SK-N-SH treated with all-trans-retinoic acid at 6 μM for 48 hours (cell line): ENCODE results near the gene HS3ST5.
A peak's percentile ranks its signal among the peaks of the same experiment; 100 is the strongest.
"Not testable (repeated sequence)": the region's sequence is repeated elsewhere in the genome, so short reads cannot be mapped to it uniquely, and the experiment has no call there.

ENCODE experiments used
- ATAC-seq: fragments of 200-7000 bp; cut with Tn5 transposase; 3 replicates; pipeline ENCODE4 v1.9.1; 2020; ENCODE audit warnings: mild to moderate bottlenecking, moderate library complexity
- BACH2 ChIP-seq: fragments of 250-450 bp; sonication (Bioruptor Pico); IDR thresholded peaks from 2 replicates; pipeline ENCODE4 v1.9.0; 2021; ENCODE audit warnings: mild to moderate bottlenecking, borderline replicate concordance
- CSDC2 ChIP-seq: fragments of 250-450 bp; sonication (Bioruptor Pico); IDR thresholded peaks from 2 replicates; pipeline ENCODE4 v1.5.0; 2020; ENCODE audit warnings: mild to moderate bottlenecking, moderate library complexity
- CSRNP3 ChIP-seq: fragments of 250-450 bp; sonication (Bioruptor Pico); IDR thresholded peaks from 2 replicates; pipeline ENCODE4 v1.5.1; 2021; ENCODE audit warnings: mild to moderate bottlenecking, moderate library complexity
- ESRRG ChIP-seq: fragments of 250-450 bp; sonication (Bioruptor Pico); IDR thresholded peaks from 2 replicates; pipeline ENCODE4 v1.6.1; 2021; ENCODE audit warnings: mild to moderate bottlenecking
- GLIS3 ChIP-seq: fragments of 250-450 bp; sonication (Bioruptor Pico); IDR thresholded peaks from 2 replicates; pipeline ENCODE4 v1.5.0; 2020; ENCODE audit warnings: mild to moderate bottlenecking, moderate library complexity
- ISL1 ChIP-seq: fragments of 250-450 bp; sonication (Bioruptor Pico); IDR thresholded peaks from 2 replicates; pipeline ENCODE4 v2.1.2; 2022; ENCODE audit warnings: mild to moderate bottlenecking, moderate library complexity
- PPARA ChIP-seq: fragments of 250-450 bp; sonication (Bioruptor Pico); IDR thresholded peaks from 2 replicates; pipeline ENCODE4 v1.5.0; 2020; ENCODE audit warnings: mild to moderate bottlenecking, borderline replicate concordance
- RARB ChIP-seq: fragments of 250-450 bp; sonication (Bioruptor Pico); IDR thresholded peaks from 2 replicates; pipeline ENCODE4 v1.8.0; 2021; ENCODE audit warnings: mild to moderate bottlenecking, moderate library complexity
- SNAI2 ChIP-seq: fragments of 250-450 bp; sonication (Bioruptor Pico); IDR thresholded peaks from 2 replicates; pipeline ENCODE4 v1.5.0; 2020; ENCODE audit warnings: mild to moderate bottlenecking, moderate library complexity
- TCF4 ChIP-seq: fragments of 250-450 bp; sonication (Bioruptor Pico); IDR thresholded peaks from 2 replicates; pipeline ENCODE4 v1.8.0; 2021; ENCODE audit warnings: mild to moderate bottlenecking, moderate library complexity, borderline replicate concordance
- ZC3H10 ChIP-seq: fragments of 250-450 bp; sonication (Bioruptor Pico); IDR thresholded peaks from 2 replicates; pipeline ENCODE4 v1.5.1; 2021; ENCODE audit warnings: mild to moderate bottlenecking, moderate library complexity
- ZFP3 ChIP-seq: fragments of 250-450 bp; sonication (Bioruptor Pico); IDR thresholded peaks from 2 replicates; pipeline ENCODE4 v1.5.0; 2020; ENCODE audit warnings: mild to moderate bottlenecking, moderate library complexity
- ZNF565 ChIP-seq: fragments of 450-650 bp; formaldehyde crosslinking; conservative IDR thresholded peaks from 2 replicates; pipeline ENCODE4 v1.5.0; 2020; ENCODE audit warnings: low read depth, mild to moderate bottlenecking, moderate library complexity
- ZNF8 ChIP-seq: fragments of 450-650 bp; formaldehyde crosslinking; IDR thresholded peaks from 2 replicates; pipeline ENCODE4 v1.5.0; 2020; ENCODE audit warnings: mild to moderate bottlenecking, moderate library complexity
- TF ChIP-seq, protein P1 (sequence below): fragments of 250-450 bp; sonication (Bioruptor Pico); IDR thresholded peaks from 2 replicates; pipeline ENCODE4 v1.5.0; 2020; ENCODE audit warnings: mild to moderate bottlenecking, moderate library complexity
- TF ChIP-seq, protein P2 (sequence below): fragments of 250-450 bp; sonication (Bioruptor Pico); IDR thresholded peaks from 2 replicates; pipeline ENCODE4 v1.5.1; 2020; ENCODE audit warnings: low read depth, mild to moderate bottlenecking, moderate library complexity
- TF ChIP-seq, protein P3 (sequence below): fragments of 250-450 bp; sonication (Bioruptor Pico); IDR thresholded peaks from 2 replicates; pipeline ENCODE4 v1.8.0; 2020; ENCODE audit warnings: mild to moderate bottlenecking, moderate library complexity, borderline replicate concordance
- TF ChIP-seq, protein P4 (sequence below): fragments of 250-450 bp; sonication (Bioruptor Pico); IDR thresholded peaks from 2 replicates; pipeline ENCODE4 v1.8.0; 2021; ENCODE audit warnings: low read depth, mild to moderate bottlenecking, moderate library complexity, borderline replicate concordance

Gene HS3ST5

DNA sequence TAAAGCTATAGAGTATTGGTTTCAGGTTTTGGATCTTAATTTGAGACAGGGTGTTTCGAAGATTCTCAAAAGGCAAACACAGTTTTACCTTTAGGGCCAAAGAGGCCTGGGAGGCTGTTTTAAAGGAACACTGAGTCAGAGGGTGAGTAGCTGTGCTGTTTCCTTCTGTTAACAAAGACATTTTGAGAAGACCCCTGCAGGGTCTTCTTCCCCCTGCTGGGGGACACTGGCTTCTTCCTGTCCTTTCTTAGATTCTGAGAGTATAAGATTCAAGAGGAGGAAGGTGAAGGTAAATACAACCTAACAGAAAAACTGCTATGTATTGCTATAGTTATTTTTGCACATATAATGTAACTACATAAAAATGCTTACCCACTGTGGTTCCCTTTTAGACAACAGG, 19.0 kb downstream of the HS3ST5 start:
- TF ChIP-seq ESRRG (CRISPR knock-in tag): no peak
- TF ChIP-seq GLIS3 (CRISPR knock-in tag): no peak
- no peak for TF ChIP-seq SNAI2 (CRISPR knock-in tag)
- no peak for TF ChIP-seq ZNF565 (CRISPR knock-in tag)

GRCh38 chr6:114319749-114320148, 23.1 kb downstream of the HS3ST5 start:
- no peak for ATAC-seq
- TF ChIP-seq ZFP3 (CRISPR knock-in tag) (no peak), BACH2 (CRISPR knock-in tag) (no peak), TCF4 (CRISPR knock-in tag) (no peak), RARB (CRISPR knock-in tag) (no peak), GLIS3 (CRISPR knock-in tag) (no peak), ZNF8 (CRISPR knock-in tag) (no peak), ZC3H10 (CRISPR knock-in tag) (no peak), ISL1 (no peak)
- TF ChIP-seq, protein P1, sequence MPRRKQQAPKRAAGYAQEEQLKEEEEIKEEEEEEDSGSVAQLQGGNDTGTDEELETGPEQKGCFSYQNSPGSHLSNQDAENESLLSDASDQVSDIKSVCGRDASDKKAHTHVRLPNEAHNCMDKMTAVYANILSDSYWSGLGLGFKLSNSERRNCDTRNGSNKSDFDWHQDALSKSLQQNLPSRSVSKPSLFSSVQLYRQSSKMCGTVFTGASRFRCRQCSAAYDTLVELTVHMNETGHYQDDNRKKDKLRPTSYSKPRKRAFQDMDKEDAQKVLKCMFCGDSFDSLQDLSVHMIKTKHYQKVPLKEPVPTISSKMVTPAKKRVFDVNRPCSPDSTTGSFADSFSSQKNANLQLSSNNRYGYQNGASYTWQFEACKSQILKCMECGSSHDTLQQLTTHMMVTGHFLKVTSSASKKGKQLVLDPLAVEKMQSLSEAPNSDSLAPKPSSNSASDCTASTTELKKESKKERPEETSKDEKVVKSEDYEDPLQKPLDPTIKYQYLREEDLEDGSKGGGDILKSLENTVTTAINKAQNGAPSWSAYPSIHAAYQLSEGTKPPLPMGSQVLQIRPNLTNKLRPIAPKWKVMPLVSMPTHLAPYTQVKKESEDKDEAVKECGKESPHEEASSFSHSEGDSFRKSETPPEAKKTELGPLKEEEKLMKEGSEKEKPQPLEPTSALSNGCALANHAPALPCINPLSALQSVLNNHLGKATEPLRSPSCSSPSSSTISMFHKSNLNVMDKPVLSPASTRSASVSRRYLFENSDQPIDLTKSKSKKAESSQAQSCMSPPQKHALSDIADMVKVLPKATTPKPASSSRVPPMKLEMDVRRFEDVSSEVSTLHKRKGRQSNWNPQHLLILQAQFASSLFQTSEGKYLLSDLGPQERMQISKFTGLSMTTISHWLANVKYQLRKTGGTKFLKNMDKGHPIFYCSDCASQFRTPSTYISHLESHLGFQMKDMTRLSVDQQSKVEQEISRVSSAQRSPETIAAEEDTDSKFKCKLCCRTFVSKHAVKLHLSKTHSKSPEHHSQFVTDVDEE (CRISPR knock-in tag): no peak
- TF ChIP-seq, protein P2, sequence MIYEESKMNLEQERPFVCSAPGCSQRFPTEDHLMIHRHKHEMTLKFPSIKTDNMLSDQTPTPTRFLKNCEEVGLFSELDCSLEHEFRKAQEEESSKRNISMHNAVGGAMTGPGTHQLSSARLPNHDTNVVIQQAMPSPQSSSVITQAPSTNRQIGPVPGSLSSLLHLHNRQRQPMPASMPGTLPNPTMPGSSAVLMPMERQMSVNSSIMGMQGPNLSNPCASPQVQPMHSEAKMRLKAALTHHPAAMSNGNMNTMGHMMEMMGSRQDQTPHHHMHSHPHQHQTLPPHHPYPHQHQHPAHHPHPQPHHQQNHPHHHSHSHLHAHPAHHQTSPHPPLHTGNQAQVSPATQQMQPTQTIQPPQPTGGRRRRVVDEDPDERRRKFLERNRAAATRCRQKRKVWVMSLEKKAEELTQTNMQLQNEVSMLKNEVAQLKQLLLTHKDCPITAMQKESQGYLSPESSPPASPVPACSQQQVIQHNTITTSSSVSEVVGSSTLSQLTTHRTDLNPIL: no peak
- TF ChIP-seq, protein P3, sequence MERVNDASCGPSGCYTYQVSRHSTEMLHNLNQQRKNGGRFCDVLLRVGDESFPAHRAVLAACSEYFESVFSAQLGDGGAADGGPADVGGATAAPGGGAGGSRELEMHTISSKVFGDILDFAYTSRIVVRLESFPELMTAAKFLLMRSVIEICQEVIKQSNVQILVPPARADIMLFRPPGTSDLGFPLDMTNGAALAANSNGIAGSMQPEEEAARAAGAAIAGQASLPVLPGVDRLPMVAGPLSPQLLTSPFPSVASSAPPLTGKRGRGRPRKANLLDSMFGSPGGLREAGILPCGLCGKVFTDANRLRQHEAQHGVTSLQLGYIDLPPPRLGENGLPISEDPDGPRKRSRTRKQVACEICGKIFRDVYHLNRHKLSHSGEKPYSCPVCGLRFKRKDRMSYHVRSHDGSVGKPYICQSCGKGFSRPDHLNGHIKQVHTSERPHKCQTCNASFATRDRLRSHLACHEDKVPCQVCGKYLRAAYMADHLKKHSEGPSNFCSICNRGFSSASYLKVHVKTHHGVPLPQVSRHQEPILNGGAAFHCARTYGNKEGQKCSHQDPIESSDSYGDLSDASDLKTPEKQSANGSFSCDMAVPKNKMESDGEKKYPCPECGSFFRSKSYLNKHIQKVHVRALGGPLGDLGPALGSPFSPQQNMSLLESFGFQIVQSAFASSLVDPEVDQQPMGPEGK: no peak

More for the DNA sequence above, 19.0 kb downstream of the HS3ST5 start:
- ATAC-seq: no peak

DNA sequence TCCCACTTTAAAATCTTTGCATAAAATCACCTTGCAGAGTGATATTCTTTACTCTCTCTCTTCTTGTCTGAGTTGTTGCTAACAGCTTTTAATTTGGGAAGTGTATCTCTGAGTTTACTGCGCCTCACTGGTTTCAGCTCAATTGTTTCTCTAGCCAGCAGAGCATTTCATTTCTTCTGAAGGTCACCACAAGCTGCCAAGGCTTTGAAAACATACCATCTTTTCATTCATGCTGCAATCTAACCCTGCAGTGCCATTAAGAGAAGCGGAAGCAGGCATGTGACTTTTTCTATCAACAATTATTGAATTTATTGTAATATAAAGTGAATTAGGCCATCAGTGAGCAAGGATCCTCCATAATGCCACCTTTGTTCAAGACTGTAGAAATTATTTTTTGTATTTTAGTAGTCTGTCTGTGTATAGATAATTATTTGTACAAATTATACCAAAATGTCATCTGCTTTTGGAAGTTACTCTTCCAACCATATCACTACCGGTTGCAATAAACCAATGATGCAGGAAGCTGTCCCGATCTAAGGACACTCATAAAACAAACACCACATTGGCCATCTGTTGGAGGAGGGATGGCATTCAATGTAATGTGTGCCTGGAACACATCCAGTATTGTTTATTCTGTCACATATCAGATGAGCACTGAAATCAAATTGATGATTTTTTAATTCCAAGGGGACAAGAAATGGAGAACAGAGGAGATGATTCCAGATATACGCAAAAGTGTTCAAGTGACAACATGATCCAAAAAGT, 26.8 kb downstream of the HS3ST5 start:
- TF ChIP-seq PPARA (CRISPR knock-in tag): no peak
- TF ChIP-seq TCF4 (CRISPR knock-in tag): peak; percentile 77
- ATAC-seq: no peak

GRCh38 chr6:114313816-114314215, 29.0 kb downstream of the HS3ST5 start:
- not testable (repeated sequence) for ATAC-seq

GRCh38 chr6:114312931-114313330, 29.9 kb downstream of the HS3ST5 start:
- ATAC-seq: no peak
- TF ChIP-seq, protein P2: no peak
- TF ChIP-seq, protein P1 (CRISPR knock-in tag): no peak
- TF ChIP-seq CSDC2 (CRISPR knock-in tag) (no peak), SNAI2 (CRISPR knock-in tag) (no peak), ESRRG (CRISPR knock-in tag) (no peak), CSRNP3 (CRISPR knock-in tag) (no peak)
- TF ChIP-seq, protein P3: no peak
- TF ChIP-seq, protein P4, sequence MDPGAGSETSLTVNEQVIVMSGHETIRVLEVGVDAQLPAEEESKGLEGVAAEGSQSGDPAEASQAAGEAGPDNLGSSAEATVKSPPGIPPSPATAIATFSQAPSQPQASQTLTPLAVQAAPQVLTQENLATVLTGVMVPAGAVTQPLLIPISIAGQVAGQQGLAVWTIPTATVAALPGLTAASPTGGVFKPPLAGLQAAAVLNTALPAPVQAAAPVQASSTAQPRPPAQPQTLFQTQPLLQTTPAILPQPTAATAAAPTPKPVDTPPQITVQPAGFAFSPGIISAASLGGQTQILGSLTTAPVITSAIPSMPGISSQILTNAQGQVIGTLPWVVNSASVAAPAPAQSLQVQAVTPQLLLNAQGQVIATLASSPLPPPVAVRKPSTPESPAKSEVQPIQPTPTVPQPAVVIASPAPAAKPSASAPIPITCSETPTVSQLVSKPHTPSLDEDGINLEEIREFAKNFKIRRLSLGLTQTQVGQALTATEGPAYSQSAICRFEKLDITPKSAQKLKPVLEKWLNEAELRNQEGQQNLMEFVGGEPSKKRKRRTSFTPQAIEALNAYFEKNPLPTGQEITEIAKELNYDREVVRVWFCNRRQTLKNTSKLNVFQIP (CRISPR knock-in tag): no peak
